Eye (tissue), 1 donor: ENCODE measurements around the gene OPRD1.
"Not testable (repeated sequence)": the region's sequence is repeated elsewhere in the genome, so short reads cannot be mapped to it uniquely, and the experiment has no call there.

ENCODE experiments used
- DNase-seq: peaks from one replicate; pipeline ENCODE4 v3.0.0-alpha.2; 2015

OPRD1 gene

DNA sequence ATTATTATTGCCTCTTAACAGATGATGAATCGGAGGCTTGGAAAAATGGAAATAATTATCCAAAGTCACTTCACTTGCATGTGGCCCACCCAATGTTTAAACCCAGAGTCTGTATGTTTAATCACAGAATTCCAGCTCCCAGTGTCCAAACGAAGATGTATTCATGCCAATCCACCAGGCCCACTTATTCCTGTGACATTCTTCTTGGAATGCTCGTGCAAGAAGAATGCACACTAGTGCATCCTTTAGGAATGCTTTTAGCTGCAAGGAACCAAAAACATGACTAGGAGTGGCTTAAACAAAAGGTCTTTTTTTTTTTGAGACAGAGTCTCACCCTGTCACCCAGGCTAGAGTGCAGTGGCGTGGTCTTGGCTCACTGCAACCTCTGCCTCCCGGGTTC is 8.9 kb upstream of the OPRD1 start:
- no peak for DNase-seq

GRCh38 chr1:28803662-28804061 is 8.3 kb upstream of the OPRD1 start:
- DNase-seq, result no peak

- no peak for DNase-seq
These were observed 7.9 kb upstream of the OPRD1 start for GRCh38 chr1:28804071-28804470.

- no peak for DNase-seq
These were observed 4.9 kb upstream of the OPRD1 start for GRCh38 chr1:28807046-28807445.

DNA sequence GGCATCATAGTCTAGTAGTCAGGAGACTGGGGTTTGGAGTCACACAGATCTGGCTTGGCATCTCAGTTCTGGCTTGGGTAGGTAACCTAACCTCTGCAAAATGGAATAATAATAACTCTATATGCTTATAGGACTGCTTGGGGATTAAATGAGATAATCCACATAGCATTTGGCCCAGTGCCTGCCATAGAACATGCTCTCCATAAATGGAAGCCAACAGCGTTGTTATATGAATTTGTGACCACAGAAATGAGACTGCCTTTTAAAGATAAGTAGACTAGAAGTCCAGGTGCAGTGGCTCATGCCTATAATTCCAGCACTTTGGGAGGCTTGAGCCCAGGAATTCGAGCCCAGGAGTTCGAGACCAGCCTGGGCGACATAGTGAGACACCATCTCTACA is 4.0 kb upstream of the OPRD1 start:
- DNase-seq, result no peak

GRCh38 chr1:28811369-28811765 is 603 bp upstream of the OPRD1 start:
- no peak for DNase-seq

DNA sequence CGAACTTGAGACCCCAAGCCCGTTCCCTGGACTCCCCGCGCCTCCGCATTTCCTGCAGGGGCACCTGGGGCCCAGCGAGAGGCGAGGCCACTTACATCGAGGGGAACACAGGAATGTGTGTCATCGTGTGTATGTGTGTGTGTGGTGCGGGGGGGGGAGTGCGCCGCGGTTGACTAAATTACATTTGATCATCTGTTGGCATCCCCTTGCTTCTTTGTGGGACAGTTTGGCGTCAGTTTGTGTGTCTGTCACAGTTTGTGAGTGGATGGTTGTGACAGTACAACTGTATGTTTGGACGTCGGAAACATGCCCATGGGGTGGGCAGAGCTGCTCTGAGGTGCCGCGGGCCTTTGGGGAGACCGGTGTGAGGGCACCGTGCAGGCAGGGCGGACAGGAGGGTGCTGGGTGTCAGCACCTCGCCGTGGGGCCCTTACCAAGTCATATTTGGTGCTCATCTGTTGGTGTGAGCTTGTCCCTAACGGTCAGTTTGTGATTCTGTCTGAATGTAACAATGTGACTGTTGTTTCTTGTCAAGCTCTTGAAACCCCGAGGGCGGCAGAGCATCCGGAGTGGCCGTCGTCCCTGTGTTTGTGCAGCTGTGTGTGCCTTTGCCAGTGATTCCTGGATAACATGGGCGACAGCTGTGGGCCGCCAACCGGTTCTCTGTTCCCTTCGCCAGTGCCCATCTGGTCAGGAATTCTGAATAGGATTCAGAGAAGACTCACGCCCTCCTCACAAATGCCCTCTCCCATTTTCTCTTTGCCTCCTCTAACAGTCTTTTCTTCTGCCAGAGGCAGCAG is 899 bp downstream of the OPRD1 start:
- no peak for DNase-seq

GRCh38 chr1:28813931-28814465 is 2.0 kb downstream of the OPRD1 start:
- no peak for DNase-seq

DNA sequence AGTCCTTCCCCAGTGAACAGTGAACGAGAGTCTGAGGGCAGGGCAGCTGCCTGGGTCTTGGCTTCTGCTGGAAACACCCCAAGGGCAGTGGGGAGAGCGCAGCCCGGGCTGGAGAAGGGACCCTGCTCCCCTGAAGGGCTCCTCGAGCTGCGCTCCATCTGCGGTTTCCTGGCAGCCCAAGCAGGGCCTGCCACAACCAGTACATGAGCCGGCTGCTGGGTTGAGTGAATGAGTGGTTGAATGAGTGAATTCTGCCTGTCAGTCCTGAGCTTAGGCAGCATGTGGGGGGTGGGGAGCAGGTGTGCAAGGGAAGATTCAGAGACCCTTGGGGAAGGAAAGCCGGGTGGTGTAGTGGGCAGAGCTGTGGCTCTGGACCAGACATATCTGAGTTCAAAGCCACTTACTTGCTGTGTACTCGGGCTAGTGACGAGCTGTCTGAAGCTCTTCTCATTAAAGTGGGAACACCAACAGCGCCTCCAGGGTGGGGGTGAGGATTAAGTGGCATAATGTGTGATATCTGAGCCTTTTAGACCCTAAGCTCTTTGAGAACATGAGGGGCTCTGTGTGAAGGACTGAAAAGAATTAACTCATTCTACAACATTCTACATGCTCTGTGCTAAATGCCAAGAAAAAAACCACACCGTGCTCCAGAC is 3.7 kb downstream of the OPRD1 start:
- peak; percentile 43 for DNase-seq

GRCh38 chr1:28817133-28817532 is 5.2 kb downstream of the OPRD1 start:
- DNase-seq, result no peak

- DNase-seq, result no peak
These were observed 7.0 kb downstream of the OPRD1 start for GRCh38 chr1:28819020-28819419.

- no peak for DNase-seq
These were observed 10.8 kb downstream of the OPRD1 start for GRCh38 chr1:28822799-28823198.

GRCh38 chr1:28824061-28824460 is 12.1 kb downstream of the OPRD1 start:
- not testable (repeated sequence) for DNase-seq

- not testable (repeated sequence) for DNase-seq
These were observed 16.4 kb downstream of the OPRD1 start for GRCh38 chr1:28828227-28828858.

- DNase-seq, result peak; percentile 43
These were observed 18.8 kb downstream of the OPRD1 start for GRCh38 chr1:28830814-28831213.

- no peak for DNase-seq
These were observed 21.0 kb downstream of the OPRD1 start for GRCh38 chr1:28832966-28833365.

- no peak for DNase-seq
These were observed 21.4 kb downstream of the OPRD1 start for GRCh38 chr1:28833381-28833780.

DNA sequence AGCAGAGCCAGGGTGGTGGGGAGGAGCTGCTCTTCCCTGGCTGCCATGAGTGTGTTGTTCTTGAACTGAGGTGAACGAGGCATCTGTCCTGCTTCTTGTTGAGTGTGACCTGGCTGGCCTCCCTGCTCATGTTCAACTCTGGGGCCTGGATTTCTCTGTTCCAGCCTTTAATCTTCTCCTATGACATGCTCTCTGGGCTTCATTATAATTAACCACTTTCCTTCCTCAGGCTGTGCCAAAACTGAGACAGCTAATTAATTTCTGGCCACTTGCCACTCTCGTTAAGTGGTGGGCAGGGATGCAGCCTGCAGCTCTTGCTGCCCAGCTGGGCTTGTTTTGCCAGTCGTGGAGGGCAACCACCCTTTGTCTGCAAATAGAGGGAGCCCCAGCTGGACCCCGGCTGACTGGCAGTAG is 23.3 kb downstream of the OPRD1 start:
- peak; percentile 71 for DNase-seq

GRCh38 chr1:28836421-28836956 is 24.5 kb downstream of the OPRD1 start:
- no peak for DNase-seq

- DNase-seq, result no peak
These were observed 29.1 kb downstream of the OPRD1 start for GRCh38 chr1:28840928-28841544.

DNA sequence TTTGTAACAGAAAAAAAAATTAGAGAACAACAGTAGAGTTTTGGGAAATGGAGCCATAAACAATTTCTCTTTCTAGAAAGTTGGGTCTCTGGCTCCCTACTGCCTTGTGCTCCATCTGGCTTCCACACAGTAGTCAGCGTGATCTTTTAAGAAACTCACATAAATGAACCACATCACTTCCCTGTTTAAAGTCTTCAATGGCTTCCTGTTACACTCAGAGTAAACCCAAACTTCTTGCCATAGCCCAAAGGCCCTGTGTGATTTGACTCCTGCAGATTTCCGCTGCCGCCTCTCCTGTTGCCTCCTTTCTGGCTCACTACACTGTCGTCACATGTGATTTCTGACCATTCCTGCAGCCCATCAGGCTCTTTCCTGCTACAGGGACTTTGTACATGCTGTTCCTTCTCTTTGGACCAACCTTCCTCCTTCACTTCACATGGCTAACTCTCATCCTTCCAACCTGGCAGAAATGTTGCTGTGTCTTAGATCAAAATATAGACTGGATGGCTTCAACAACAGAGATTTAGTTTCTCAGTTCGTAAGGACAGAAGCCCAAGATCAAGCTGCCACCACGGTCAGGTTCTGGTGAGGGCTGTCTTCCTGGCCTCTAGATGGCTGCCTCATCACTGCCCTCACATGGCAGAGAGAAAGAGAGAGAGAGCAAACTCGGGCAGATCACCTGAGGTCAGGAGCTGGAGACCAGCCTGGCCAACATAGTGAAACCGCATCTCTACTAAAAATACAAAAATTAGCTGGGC is 34.0 kb downstream of the OPRD1 start:
- no peak for DNase-seq

GRCh38 chr1:28847207-28847606 is 35.2 kb downstream of the OPRD1 start:
- not testable (repeated sequence) for DNase-seq
